Right lobe of liver (tissue), 4 donors: Measurements from ENCODE around the gene TBC1D24.

Experiments used
- POLR2A ChIP-seq: fragments of 450-650 bp; IDR thresholded peaks from one replicate; pipeline ENCODE4 v1.6.1; 2017; ENCODE audit warnings: antibody characterized with exemption, mild to moderate bottlenecking
- TF ChIP-seq, protein P1 (sequence below), 4 donors: fragments of 200-600 bp in 3 of 4; fragments of 450-650 bp in 1 of 4; IDR thresholded peaks; one replicate each; pipeline versions ENCODE4 v1.5.1 to v1.8.0; 2016 to 2022; ENCODE audit warnings: antibody characterized with exemption in 4 of 4, mild to moderate bottlenecking in 2 of 4
- donor health status: DM: no; HTN: no; CAD: no.
- donor health status: DM: no; HTN: no; CAD: no.
- donor health status: DM: no; HTN: yes; CAD: no.

DNA sequence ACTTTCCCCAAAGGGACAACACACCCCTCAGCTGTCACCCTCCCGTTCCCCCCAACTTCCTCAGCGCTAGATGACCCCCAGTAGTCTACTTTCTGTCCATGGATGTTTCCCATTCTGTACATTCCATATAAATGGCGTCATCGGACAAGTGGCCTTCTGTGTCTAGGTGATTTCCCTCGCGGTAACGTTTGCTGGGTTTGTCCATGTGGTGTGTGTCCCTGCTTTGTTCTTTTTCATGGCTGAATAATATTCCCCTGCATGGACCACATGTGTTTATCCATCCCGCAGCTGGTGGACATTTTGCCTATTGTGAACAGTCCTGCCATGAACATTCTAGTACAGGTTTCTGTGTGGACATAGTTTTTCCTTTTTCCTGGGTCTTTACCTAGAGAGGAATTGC, 22.3 kb upstream of the TBC1D24 start:
- no peak for TF ChIP-seq POLR2A
- TF ChIP-seq, protein P1, sequence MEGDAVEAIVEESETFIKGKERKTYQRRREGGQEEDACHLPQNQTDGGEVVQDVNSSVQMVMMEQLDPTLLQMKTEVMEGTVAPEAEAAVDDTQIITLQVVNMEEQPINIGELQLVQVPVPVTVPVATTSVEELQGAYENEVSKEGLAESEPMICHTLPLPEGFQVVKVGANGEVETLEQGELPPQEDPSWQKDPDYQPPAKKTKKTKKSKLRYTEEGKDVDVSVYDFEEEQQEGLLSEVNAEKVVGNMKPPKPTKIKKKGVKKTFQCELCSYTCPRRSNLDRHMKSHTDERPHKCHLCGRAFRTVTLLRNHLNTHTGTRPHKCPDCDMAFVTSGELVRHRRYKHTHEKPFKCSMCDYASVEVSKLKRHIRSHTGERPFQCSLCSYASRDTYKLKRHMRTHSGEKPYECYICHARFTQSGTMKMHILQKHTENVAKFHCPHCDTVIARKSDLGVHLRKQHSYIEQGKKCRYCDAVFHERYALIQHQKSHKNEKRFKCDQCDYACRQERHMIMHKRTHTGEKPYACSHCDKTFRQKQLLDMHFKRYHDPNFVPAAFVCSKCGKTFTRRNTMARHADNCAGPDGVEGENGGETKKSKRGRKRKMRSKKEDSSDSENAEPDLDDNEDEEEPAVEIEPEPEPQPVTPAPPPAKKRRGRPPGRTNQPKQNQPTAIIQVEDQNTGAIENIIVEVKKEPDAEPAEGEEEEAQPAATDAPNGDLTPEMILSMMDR (IDR thresholded peaks at IDR 0.05), result no peak
